VCaP (cell line): ENCODE measurements around the gene GLRX3.
"Not testable (repeated sequence)": the region's sequence is repeated elsewhere in the genome, so short reads cannot be mapped to it uniquely, and the experiment has no call there.

Experiments
- H3K27ac ChIP-seq: fragments of 450-650 bp; 2 replicates; pipeline ENCODE4 v1.5.1; 2017
- TF ChIP-seq, protein P1 (sequence below): fragments of 450-650 bp; conservative IDR thresholded peaks from 2 replicates; pipeline ENCODE4 v1.5.1; 2017; ENCODE audit warnings: mild to moderate bottlenecking, moderate library complexity

Gene GLRX3

DNA sequence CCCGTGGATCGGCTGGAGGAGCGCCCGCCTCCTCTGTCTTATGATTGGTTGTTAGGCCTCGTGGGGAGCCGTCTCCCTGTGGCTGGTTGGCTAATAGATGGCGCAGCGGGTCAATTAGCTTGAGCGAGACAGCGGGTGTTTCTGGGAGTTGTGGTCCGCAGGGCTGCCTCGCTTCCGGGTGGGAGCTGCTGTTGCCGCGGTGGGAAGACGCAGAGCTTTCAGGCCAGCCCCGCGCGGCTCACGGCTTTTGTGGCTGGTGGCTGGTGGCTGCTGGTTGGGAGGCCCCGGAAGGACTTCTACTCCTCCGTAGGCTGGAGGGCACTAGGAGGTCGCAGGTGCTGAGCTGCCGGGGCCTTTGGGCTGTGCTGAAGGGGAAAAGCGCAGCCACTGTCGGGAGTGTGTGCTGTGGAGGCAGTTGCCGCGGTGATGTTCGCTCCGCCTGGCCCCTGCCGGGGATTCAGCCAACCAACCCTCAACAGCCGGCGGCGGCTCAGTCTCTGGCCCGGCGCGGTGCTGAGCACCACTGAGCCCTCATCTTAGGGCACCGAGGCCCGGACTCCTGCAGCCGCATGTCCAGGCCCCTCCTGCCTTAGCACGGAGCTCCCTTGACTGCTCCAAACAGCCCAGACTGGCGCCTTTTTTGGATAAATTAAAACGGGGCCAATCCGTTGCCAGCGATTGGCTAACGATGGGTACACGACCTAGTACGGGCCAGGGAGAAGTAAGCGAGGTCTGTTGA is 24.9 kb upstream of the GLRX3 start:
- peak overlapping the region; percentile 75 for H3K27ac ChIP-seq
- TF ChIP-seq, protein P1, sequence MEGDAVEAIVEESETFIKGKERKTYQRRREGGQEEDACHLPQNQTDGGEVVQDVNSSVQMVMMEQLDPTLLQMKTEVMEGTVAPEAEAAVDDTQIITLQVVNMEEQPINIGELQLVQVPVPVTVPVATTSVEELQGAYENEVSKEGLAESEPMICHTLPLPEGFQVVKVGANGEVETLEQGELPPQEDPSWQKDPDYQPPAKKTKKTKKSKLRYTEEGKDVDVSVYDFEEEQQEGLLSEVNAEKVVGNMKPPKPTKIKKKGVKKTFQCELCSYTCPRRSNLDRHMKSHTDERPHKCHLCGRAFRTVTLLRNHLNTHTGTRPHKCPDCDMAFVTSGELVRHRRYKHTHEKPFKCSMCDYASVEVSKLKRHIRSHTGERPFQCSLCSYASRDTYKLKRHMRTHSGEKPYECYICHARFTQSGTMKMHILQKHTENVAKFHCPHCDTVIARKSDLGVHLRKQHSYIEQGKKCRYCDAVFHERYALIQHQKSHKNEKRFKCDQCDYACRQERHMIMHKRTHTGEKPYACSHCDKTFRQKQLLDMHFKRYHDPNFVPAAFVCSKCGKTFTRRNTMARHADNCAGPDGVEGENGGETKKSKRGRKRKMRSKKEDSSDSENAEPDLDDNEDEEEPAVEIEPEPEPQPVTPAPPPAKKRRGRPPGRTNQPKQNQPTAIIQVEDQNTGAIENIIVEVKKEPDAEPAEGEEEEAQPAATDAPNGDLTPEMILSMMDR, result no peak

DNA sequence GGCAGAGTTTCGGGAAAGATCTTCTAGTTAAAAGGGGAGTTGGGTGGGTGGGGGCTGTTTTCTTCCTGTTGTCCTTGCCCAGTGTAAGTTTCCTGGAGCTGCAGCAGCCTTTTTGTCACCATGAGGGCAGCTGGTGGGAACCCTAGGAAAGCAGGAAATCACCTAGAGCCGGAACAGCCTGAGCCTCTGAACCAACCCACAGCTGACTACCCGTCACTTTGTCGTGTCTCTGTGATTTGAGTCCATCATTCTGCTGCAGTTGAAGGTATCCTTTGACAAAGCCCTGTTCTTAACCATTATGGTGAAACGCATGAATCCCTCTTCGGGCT is 24.4 kb upstream of the GLRX3 start:
- TF ChIP-seq, protein P1, result no peak
- peak overlapping the region; percentile 75 for H3K27ac ChIP-seq

DNA sequence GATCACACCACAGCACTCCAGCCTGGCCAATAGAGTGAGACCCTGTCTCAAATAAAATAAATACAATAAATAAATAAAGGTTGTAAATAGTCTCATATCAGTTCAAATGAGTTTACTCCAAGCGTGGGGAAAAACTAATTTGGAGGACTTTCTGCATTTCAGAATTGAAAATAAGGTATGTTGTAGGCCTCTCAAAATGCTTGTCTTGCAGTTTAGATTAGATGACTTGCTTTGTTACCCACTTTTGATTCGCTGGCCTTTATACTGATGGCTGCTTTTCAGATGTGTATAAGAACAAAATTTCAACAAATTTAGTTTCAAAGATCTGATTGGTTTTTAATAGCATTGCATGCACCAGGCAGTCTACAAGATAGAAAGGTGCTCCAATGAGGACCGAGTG is 23.4 kb upstream of the GLRX3 start:
- TF ChIP-seq, protein P1, result no peak
- H3K27ac ChIP-seq, result no peak overlapping the region

DNA sequence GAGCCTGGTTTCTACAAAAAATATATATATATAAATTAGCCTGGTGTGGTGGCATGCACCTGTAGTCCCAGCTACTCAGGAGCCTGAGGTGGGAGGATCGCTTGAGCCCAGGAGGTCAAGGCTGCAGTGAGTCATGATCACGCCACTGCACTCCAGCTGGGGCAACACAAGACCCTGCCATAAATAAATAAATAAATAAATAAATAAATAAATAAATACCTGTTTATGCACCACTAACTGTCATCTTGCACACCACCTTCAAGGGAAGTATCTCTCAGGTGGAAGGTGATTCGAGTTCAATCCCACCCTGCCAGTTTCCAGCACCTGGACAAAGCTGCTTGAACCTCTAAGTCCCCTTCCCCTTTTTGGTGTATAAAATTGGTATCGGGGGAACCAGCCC is 19.2 kb upstream of the GLRX3 start:
- H3K27ac ChIP-seq, result not testable (repeated sequence)

DNA sequence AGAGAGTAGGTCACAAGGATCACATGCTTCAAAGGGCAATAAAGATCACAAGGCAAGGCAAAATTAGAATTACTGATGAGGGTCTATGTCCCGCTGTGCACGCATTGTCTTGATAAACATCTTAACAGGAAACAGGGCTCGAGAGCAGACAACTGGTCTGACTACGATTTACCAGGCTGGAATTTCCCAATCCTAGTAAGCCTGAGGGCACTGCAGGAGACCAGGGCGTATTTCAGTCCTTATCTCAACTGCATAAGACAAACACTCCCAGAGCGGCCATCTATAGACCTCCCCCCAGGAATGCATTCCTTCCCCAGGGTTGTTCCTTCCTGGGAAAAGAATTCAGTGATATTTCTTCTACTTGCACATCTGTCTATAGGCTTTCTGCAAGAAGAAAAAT is 18.7 kb upstream of the GLRX3 start:
- not testable (repeated sequence) for H3K27ac ChIP-seq

DNA sequence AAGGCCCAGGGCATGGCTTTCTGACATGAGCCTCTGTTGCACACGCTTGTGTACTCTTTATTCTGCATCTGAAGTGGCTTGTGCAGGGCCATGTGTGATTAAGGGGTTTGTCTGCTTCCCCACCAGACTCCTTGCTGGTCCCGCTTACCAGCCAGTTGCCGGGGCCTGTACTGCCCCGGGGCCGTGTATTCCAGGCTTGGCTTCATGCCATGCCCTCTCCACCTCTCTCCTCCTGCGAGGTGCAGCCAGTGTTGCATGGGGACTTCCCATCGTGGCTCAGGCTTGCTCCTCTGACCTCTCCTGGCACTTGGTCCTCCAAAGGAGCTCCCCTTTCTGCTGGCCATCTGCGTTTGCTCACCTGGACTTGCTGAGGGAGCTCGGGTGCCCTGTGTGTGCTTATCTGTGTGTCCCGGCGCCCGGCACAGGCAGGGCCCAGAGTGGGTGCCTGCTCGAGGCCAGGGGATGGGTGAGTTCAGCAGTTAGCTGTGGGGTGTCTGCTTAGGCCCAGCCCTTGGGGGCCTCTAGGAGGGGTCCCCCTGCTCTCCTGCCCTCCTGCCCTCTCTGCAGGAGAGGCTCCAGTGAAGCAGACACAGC is 14.6 kb upstream of the GLRX3 start:
- H3K27ac ChIP-seq, result no peak overlapping the region
- TF ChIP-seq, protein P1, result no peak

DNA sequence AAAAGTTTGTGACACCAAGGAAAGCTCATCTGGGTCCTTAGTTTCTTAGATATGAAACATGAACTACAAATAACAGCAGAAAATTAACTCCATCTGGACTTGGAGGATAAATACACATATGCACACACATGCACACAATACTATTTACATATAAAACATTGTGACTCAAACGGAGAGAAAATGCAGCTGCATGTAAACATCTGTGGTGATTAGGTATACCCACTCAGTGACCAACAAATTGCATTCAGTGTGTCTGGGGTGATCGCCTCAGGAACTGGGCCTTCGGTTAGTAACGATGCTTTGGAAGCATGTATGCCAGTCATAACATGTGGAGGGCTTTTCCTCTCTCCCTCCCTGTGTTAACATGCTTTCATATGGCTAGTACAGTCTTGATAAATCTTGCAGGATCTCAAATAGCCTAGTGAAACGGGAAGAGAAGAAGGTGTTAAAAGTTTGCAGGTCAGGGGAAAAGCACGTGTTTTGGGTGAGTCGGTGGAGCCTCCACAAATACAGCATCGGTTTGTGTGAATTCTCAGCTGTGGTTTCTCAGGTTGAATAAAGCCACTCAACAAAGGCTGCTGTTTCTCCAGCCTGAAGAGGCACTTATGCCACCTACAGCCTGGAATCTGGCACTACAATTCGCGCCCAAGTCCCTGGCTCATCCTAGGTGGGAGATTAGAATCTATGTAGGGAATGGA is 8.7 kb upstream of the GLRX3 start:
- H3K27ac ChIP-seq, result 0 out of 2 replicates have a peak overlapping the region, but pooled peaks have one; percentile 7
- TF ChIP-seq, protein P1, result peak; percentile 77

DNA sequence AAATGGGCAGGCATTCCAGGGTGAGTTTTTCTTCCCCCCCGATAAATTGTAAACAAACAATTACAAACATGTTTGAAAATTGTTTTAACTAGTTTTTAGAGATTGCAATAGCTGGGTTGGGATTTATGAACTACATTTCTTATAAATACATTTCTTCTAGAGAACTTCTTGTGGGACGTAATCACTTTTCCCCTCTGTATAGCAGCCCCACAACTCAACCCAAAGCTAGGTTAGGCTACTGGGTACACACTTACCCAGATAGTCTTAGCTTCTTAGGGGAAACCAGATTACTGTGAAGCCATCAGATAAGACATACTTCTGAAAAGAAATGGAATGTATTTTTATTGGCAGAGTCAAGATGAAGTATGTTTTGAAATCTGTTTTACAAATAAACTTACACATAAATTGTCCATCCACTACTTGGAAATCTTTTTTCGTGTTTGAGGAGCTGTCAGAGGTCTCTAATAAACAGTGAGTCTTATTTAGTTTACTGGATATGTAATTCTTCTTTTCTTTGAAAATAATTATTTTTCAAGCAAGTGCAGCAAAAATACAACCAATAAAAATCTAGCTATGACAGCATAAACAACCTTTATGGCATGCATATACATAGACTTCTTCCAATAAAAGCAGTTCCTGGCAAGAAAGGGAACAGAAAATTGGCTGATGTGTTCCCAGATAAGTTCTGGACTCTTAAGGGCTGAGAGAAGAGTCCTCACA is 8.0 kb upstream of the GLRX3 start:
- 0 out of 2 replicates have a peak overlapping the region, but pooled peaks have one; percentile 7 for H3K27ac ChIP-seq
- TF ChIP-seq, protein P1, result peak; percentile 26
